Esophagus muscularis mucosa (tissue), 4 donors: ENCODE data around the gene RPL18. TPM values are rescaled to one million over a fixed set of nuclear protein-coding genes. Genes with fewer than 3 reads are reported as not detected.

Experiments
- DNase-seq: peaks from one replicate; pipeline ENCODE4 v3.0.0-alpha.2; 2017; ENCODE audit errors: extremely low spot score
- H3K27ac ChIP-seq, 4 donors: fragments of 200-600 bp; sonication (generic); replicated peaks in 1 of 4; 1 replicate in 3 of 4; 2 replicates in 1 of 4; pipeline ENCODE4 v1.5.1; 2016 to 2019; ENCODE audit warnings: mild to moderate bottlenecking in 1 of 4
- H3K27me3 ChIP-seq, 4 donors: fragments of 200-600 bp; sonication (generic); one replicate each; pipeline versions ENCODE4 v1.5.1 to v1.6.0; 2016 to 2019
- H3K36me3 ChIP-seq, 4 donors: fragments of 200-600 bp; sonication (generic); one replicate each; pipeline ENCODE4 v1.5.1; 2016 to 2019
- H3K4me1 ChIP-seq, 4 donors: fragments of 200-600 bp; sonication (generic); one replicate each; pipeline ENCODE4 v1.5.1; 2016 to 2019
- H3K4me3 ChIP-seq, 4 donors: fragments of 200-600 bp; sonication (generic); 1 replicate in 2 of 4; 2 replicates in 2 of 4; pipeline ENCODE4 v1.5.1; 2016 to 2019; ENCODE audit warnings: mild to moderate bottlenecking in 4 of 4, moderate library complexity in 1 of 4
- H3K9me3 ChIP-seq, 4 donors: fragments of 200-600 bp; sonication (generic); 1 replicate in 3 of 4; 2 replicates in 1 of 4; pipeline ENCODE4 v1.5.1; 2016 to 2019
- EP300 ChIP-seq: sonication (generic); formaldehyde crosslinking; IDR thresholded peaks from one replicate; pipeline ENCODE4 v1.6.1; 2017; ENCODE audit warnings: antibody characterized with exemption
- POLR2A ChIP-seq: fragments of 450-650 bp; IDR thresholded peaks from one replicate; pipeline ENCODE4 v1.6.1; 2017; ENCODE audit warnings: antibody characterized with exemption, moderate library complexity, mild to moderate bottlenecking, low read depth
- POLR2AphosphoS5 ChIP-seq, 2 donors: sonication (generic); formaldehyde crosslinking; IDR thresholded peaks; one replicate each; pipeline ENCODE4 v1.6.1; 2017; ENCODE audit warnings: antibody characterized with exemption in 2 of 2
- WGBS: methylation state at CpG from one replicate; pipeline ENCODE4 v1.1.5; 2018; 5-methylcytosine and 5-hydroxymethylcytosine counted together
- intact Hi-C: fragments of 100-400 bp; cut with DNase I; formaldehyde crosslinking; loops from one replicate; pipeline ENCODE4 v1.15.1; 2023
- total RNA-seq, 4 donors: library from RNA; depleted of rRNA; stranded (reverse); fragments of >200 nt; gene quantifications; one replicate each; pipeline versions ENCODE4 v1.1.0 to v1.2.1, GENCODE V29; 2016
- TF ChIP-seq, protein P1 (sequence below), 3 experiments: fragments of 200-600 bp in 2 of 3; fragments of 450-650 bp in 1 of 3; sonication (generic) in 2 of 3; IDR thresholded peaks; one replicate each; pipeline ENCODE4 v1.5.1; 2017 to 2019; ENCODE audit warnings: antibody characterized with exemption in 3 of 3, mild to moderate bottlenecking in 2 of 3, moderate library complexity in 1 of 3

Gene RPL18
- total RNA-seq, 4 donors from 2014 or later = 1,298 to 2,105 (median 1,742) TPM

DNA sequence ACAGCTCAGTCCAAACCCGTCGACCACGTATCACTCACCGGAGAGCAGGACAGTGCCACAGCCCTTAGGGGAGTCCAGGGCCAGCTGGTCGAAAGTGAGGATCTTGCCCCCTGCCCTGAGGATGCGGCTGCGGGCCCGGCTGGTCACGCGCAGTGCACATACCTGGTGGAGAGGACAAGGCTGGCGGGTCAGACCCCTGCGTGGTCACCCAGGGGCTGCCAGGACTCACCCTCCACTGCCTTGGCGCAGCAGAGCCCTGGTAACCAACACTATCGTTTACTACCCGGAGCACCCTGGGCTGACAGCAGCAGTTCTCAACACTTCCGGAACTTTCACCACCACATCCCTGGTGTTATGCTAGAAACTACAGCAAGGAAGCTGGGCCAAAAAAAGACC is 2.9 kb downstream of the RPL18 start:
- Histone ChIP-seq H3K36me3 (peaks cover 24 to 38% (median 34%) of the 10 kb centered on the region in 4 donors), H3K9me3 (no peaks in the 10 kb centered on the region), H3K27me3 (no peaks in the 10 kb centered on the region), H3K27ac (no peak overlapping the region), H3K4me3 (no peak overlapping the region), H3K4me1 (peaks cover 28 to 55% (median 42%) of the 10 kb centered on the region in 4 donors)
- intact Hi-C loops = no loop called here
- WGBS = 100% methylated on average over 1 of the region's 16 CpGs
- TF ChIP-seq POLR2A (no peak), EP300 (no peak), POLR2AphosphoS5 (IDR thresholded peaks at IDR 0.05) (no peak)
- TF ChIP-seq, protein P1, sequence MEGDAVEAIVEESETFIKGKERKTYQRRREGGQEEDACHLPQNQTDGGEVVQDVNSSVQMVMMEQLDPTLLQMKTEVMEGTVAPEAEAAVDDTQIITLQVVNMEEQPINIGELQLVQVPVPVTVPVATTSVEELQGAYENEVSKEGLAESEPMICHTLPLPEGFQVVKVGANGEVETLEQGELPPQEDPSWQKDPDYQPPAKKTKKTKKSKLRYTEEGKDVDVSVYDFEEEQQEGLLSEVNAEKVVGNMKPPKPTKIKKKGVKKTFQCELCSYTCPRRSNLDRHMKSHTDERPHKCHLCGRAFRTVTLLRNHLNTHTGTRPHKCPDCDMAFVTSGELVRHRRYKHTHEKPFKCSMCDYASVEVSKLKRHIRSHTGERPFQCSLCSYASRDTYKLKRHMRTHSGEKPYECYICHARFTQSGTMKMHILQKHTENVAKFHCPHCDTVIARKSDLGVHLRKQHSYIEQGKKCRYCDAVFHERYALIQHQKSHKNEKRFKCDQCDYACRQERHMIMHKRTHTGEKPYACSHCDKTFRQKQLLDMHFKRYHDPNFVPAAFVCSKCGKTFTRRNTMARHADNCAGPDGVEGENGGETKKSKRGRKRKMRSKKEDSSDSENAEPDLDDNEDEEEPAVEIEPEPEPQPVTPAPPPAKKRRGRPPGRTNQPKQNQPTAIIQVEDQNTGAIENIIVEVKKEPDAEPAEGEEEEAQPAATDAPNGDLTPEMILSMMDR (IDR thresholded peaks at IDR 0.05) = no peak
- DNase-seq = no peak

DNA sequence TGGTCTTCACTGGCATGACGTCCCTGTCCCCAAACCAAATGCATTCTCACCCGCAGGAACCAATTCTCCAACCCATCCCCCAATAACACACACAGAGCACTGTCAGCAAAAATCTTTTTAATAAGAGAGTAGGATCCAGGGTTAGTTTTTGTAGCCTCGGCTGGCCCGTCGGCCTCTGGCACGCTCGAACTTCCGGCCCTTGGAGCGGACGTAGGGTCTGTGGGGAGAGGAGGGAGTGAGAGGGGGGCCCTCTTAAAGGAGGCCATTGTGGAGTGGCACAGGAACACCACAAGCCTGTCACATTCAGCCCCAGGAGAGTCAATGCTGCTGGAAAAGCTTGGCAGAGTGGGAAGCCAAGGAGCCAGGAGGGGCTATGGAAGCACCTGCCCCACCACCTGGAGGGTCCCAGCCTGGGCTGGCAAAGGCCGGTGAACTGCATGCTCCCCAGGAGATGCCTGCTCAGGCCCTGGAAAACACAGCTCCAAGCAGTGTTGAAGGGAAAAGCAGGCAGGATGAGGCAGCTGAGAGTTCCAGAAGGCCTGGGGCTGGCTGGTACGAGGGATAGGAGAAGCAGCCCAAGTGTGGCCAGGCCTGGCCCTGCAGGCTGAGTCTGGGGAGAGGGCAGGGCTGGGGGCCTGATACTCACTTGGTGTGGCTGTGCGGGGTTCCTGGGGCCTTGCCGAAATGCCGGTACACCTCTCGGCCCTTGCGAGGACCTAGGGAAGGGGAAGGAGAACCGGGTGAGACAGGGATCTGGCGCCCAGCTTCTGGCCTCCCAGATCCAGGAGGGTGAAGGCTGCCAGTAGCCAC is 3.5 kb downstream of the RPL18 start:
- TF ChIP-seq, protein P1 (IDR thresholded peaks at IDR 0.05) = no peak
- no peak for TF ChIP-seq POLR2AphosphoS5 (IDR thresholded peaks at IDR 0.05)
- peaks cover 28 to 50% (median 40%) of the 10 kb centered on the region in 4 donors for H3K4me1 ChIP-seq
- H3K36me3 ChIP-seq = peaks cover 24 to 36% (median 31%) of the 10 kb centered on the region in 4 donors
- no peaks in the 10 kb centered on the region for H3K27me3 ChIP-seq
- no peak overlapping the region for H3K4me3 ChIP-seq
- WGBS = 74% methylated on average over 17 of the region's 19 CpGs
- intact Hi-C loops = no loop called here
- H3K9me3 ChIP-seq = no peaks in the 10 kb centered on the region
- H3K27ac ChIP-seq = peak overlapping the region in 2 of 4 donors; percentile 10 to 13
- no peak for DNase-seq

DNA sequence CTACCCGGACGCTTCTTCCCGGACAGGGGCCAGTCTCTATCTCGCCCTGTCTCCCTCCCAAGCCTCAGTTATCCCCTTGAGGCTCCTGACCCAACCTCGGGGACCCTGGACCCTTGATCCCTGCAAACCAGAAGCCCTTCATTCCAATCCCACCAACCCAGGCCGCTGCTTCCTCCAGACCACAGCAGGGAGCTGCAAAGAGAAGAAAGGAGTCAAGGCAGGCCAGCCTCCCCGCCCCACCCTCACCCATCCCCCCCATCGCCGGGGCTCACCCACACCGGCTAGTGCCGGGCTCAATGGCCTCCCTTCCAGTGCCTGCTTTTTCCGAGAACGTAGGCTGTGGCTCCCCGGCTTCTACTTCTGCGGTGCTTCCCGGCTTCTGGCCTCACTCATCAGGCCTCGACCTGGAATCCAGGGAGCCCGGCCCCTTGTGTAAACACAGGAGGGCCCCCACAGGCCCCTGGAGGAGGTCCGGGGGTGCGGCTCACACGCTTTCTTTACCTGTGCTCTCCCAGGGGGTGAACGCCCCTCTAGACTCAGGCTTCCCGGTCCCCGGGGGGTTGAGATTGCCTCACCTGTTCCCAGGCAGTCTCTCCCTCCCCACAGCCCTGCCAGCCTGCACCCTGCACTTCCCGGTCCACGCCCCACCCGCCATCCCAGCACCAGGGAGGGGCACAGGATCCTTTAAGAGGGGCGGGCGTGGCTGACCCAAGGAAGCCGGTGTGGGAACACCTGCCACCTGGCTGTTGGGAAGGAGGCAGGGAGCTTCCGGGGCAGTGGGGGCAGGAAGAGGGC is 4.3 kb downstream of the RPL18 start, which contains the start of gene FAM83E:
Gene FAM83E, minus strand, starts transcription at position 641 of the 795 bp plus-strand sequence. CDS start 1,704 bp downstream, outside the sequence.
- H3K36me3 ChIP-seq = peaks cover 24 to 36% (median 31%) of the 10 kb centered on the region in 4 donors
- H3K4me1 ChIP-seq = peaks cover 21 to 42% (median 32%) of the 10 kb centered on the region in 4 donors
- no peaks in the 10 kb centered on the region for H3K9me3 ChIP-seq
- no peaks in the 10 kb centered on the region for H3K27me3 ChIP-seq
- H3K4me3 ChIP-seq = no peak within 1 kb of the TSS
- peak within 1 kb of the TSS in 2 of 4 donors; percentile 10 to 27 for H3K27ac ChIP-seq
- DNase-seq = no peak
- TF ChIP-seq EP300 (no peak), POLR2A (no peak), POLR2AphosphoS5 (IDR thresholded peaks at IDR 0.05) (no peak)
- TF ChIP-seq, protein P1 (IDR thresholded peaks at IDR 0.05) = no peak
- intact Hi-C loops = no loop called here
- 61% methylated on average over 23 of the region's 31 CpGs for WGBS

DNA sequence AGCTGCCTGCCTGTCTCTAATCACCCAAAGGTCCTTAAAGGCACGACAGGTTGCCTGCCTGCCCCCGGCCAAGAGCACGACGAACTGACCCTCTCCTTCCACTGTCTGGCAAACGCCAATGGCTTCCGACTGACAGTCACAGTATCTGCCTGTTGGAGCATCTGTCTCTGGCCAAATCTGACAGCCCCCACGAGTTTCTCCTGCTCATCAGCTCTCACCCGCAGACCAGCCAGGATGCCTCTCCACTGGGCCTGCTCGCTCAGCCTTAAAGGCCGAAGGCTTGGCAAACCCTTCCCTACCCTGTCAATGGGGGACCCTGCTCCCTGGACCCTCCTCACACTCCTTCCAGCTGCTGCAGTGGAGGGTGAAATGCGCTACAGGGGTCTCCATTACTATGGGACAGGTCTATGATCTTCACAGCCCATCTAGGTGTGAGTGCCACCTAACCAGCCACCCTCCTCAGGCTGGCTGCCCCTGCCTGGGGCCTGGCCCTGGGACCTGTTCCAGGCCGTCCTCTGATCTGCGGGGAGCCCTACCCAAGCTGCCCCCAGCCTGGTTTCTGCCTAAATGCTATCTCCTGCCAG is 5.0 kb downstream of the RPL18 start:
- H3K9me3 ChIP-seq = no peaks in the 10 kb centered on the region
- H3K4me1 ChIP-seq = peaks cover 20 to 41% (median 30%) of the 10 kb centered on the region in 4 donors
- H3K27ac ChIP-seq = peak overlapping the region in 1 of 4 donors; percentile 27
- H3K4me3 ChIP-seq = no peak overlapping the region
- WGBS = 87% methylated on average over 3 of the region's 13 CpGs
- H3K27me3 ChIP-seq = no peaks in the 10 kb centered on the region
- H3K36me3 ChIP-seq = peaks cover 24 to 36% (median 31%) of the 10 kb centered on the region in 4 donors
- intact Hi-C loops = no loop called here
- TF ChIP-seq, protein P1 (IDR thresholded peaks at IDR 0.05) = no peak
- TF ChIP-seq POLR2A = no peak
- TF ChIP-seq EP300 = no peak
- TF ChIP-seq POLR2AphosphoS5 (IDR thresholded peaks at IDR 0.05) = no peak
- no peak for DNase-seq
